GM12878 (cell line): ENCODE measurements around the gene TRIB2. TPM values are rescaled to one million over a fixed set of nuclear protein-coding genes. Genes with fewer than 3 reads are reported as not detected.

Experiments
- ATAC-seq: fragments of 200-7000 bp; cut with Tn5 transposase; 3 replicates; pipeline ENCODE4 v1.9.1; 2020; ENCODE audit warnings: mild to moderate bottlenecking, moderate library complexity
- BruUV-seq: library from RNA; stranded (reverse); fragments of 400-500 nt; replicated peaks from 2 replicates; lab custom pipeline; 2021; lab: Mats Ljungman, UMichigan
- CTCF ChIA-PET: fragments of 300-600 bp; sonication (Branson Sonifier 250); formaldehyde crosslinking; extraction: SDS; loops from one replicate; lab custom pipeline; 2021; ENCODE audit warnings: inconsistent platforms; lab: Yijun Ruan, JAX
- POLR2A ChIA-PET: fragments of 350-600 bp; formaldehyde crosslinking; extraction: SDS; loops from one replicate; lab custom pipeline; 2021; ENCODE audit warnings: inconsistent platforms; lab: Charles Lee
- RAD21 ChIA-PET: fragments of 300-600 bp; sonication (Branson Sonifier 250); formaldehyde crosslinking; loops from one replicate; lab custom pipeline; 2023; ENCODE audit warnings: antibody characterized with exemption; ENCODE audit not compliant: unreplicated experiment; lab: Charles Lee
- SMC1A ChIA-PET: fragments of 300-600 bp; sonication (Branson Sonifier 250); formaldehyde crosslinking; loops from one replicate; lab custom pipeline; 2023; ENCODE audit not compliant: unreplicated experiment, uncharacterized antibody; lab: Charles Lee
- DNase-seq: peaks from one replicate; pipeline ENCODE4 v3.0.0-alpha.2; 2011; ENCODE audit warnings: low read depth, low spot score
- FAIRE-seq: peaks from 3 replicates; lab custom pipeline; 2011; peaks lifted over from hg19 to GRCh38; lab: Jason Lieb, UNC
- H2AFZ ChIP-seq: 2 replicates; pipeline ENCODE4 v1.6.0; 2011; ENCODE audit warnings: low read depth, low read length, control low read depth; ENCODE audit not compliant: control insufficient read depth
- H3K27ac ChIP-seq: 2 replicates; pipeline ENCODE4 v1.5.1; 2011; ENCODE audit warnings: control low read depth; ENCODE audit not compliant: control insufficient read depth, insufficient read depth
- H3K27me3 ChIP-seq, 2 experiments: replicated peaks in 1 of 2; 2 replicates each; pipeline versions ENCODE4 v1.6.0 to v1.6.1; 2011; ENCODE audit warnings: low read length in 1 of 2; ENCODE audit not compliant: control insufficient read depth in 2 of 2, insufficient read depth in 2 of 2
- H3K36me3 ChIP-seq, 2 experiments: 2 replicates each; pipeline ENCODE4 v1.5.1; 2011; ENCODE audit warnings: low read length in 1 of 2; ENCODE audit not compliant: control insufficient read depth in 2 of 2, insufficient read depth in 2 of 2
- H3K4me1 ChIP-seq: 2 replicates; pipeline ENCODE4 v1.6.1; 2011; ENCODE audit warnings: mild to moderate bottlenecking, low read length, moderate library complexity, mixed read lengths; ENCODE audit not compliant: control insufficient read depth, insufficient read depth
- H3K4me2 ChIP-seq: 2 replicates; pipeline ENCODE4 v1.6.0; 2011; ENCODE audit warnings: control low read depth; ENCODE audit not compliant: control insufficient read depth, insufficient read depth
- H3K4me3 ChIP-seq: fragments of 200-600 bp; sonication (generic); 2 replicates; pipeline ENCODE4 v1.5.1; 2016
- H3K79me2 ChIP-seq: 2 replicates; pipeline ENCODE4 v1.6.0; 2011; ENCODE audit warnings: low read length; ENCODE audit not compliant: control insufficient read depth, insufficient read depth
- H3K9ac ChIP-seq: 2 replicates; pipeline ENCODE4 v1.8.0; 2011; ENCODE audit warnings: low read length, control low read depth, mixed read lengths; ENCODE audit not compliant: control insufficient read depth, insufficient read depth
- H3K9me3 ChIP-seq: replicated peaks from 3 replicates; pipeline ENCODE4 v1.5.1; 2011; ENCODE audit warnings: mild to moderate bottlenecking, low read length; ENCODE audit not compliant: control insufficient read depth, insufficient read depth
- H4K20me1 ChIP-seq: 2 replicates; pipeline ENCODE4 v1.6.0; 2011; ENCODE audit not compliant: control insufficient read depth, insufficient read depth
- POLR2AphosphoS2 ChIP-seq: IDR thresholded peaks from 2 replicates; pipeline ENCODE4 v1.6.1; 2011; ENCODE audit warnings: low read depth, mild to moderate bottlenecking, low read length, improper control_type of control experiment, moderate library complexity
- STAT3 ChIP-seq: IDR thresholded peaks from 2 replicates; pipeline ENCODE4 v1.6.1; 2011; ENCODE audit warnings: low read depth, low read length, improper control_type of control experiment
- WRNIP1 ChIP-seq: IDR thresholded peaks from 2 replicates; pipeline ENCODE4 v1.6.1; 2011; ENCODE audit warnings: low read depth, low read length, improper control_type of control experiment, borderline replicate concordance
- WGBS: methylation state at CpG from one replicate; pipeline ENCODE4 v1.1.6; 2016; ENCODE audit warnings: low lambda C conversion rate; ENCODE audit not compliant: insufficient replicate concordance, insufficient coverage; ENCODE audit errors: missing lambda C conversion rate; 5-methylcytosine and 5-hydroxymethylcytosine counted together
- in situ Hi-C: fragments of 300-500 bp; cut with MboI; formaldehyde crosslinking; loops from 9 replicates; pipeline ENCODE4 v1.14.3; 2018; ENCODE audit warnings: mixed read lengths
- intact Hi-C: fragments of 100-400 bp; cut with micrococcal nuclease; formaldehyde crosslinking; loops from one replicate; pipeline ENCODE4 v1.14.2; 2022; ENCODE audit not compliant: unreplicated experiment
- polyA plus RNA-seq, 11 experiments: library from polyadenylated mRNA; depleted of rRNA in 4 of 11; unstranded in 6 of 11; stranded (reverse) in 5 of 11; fragments of >200 nt; fragmentation: Nextera tagmentation in 4 of 11; fragmentation: Illumina TruSeq in 1 of 11; extraction: Ambion mirVana in 4 of 11; extraction: Trizol in 1 of 11; gene quantifications; 1 replicate in 1 of 11; 2 replicates in 10 of 11; pipeline versions ENCODE4 v1.2.1 to v1.2.3, GENCODE V29; 2011 to 2016; ENCODE audit warnings: inconsistent platforms in 2 of 11, missing spikeins in 2 of 11, low read depth in 1 of 11
- total RNA-seq, 4 experiments: library from RNA; depleted of rRNA in 3 of 4; stranded (reverse); fragments of >200 nt in 3 of 4; fragmentation: Illumina TruSeq in 1 of 4; extraction: Trizol in 1 of 4; gene quantifications; 2 replicates each; pipeline versions ENCODE4 v1.2.1 to v1.2.3, GENCODE V29; 2013 to 2021

TRIB2 gene
- total and polyA plus RNA-seq, 10 of the 15 experiments (the other 5 are each of a cell fraction or from before 2014, with no cell fraction given), result 1.6 to 9.2 (median 5.2) TPM

DNA sequence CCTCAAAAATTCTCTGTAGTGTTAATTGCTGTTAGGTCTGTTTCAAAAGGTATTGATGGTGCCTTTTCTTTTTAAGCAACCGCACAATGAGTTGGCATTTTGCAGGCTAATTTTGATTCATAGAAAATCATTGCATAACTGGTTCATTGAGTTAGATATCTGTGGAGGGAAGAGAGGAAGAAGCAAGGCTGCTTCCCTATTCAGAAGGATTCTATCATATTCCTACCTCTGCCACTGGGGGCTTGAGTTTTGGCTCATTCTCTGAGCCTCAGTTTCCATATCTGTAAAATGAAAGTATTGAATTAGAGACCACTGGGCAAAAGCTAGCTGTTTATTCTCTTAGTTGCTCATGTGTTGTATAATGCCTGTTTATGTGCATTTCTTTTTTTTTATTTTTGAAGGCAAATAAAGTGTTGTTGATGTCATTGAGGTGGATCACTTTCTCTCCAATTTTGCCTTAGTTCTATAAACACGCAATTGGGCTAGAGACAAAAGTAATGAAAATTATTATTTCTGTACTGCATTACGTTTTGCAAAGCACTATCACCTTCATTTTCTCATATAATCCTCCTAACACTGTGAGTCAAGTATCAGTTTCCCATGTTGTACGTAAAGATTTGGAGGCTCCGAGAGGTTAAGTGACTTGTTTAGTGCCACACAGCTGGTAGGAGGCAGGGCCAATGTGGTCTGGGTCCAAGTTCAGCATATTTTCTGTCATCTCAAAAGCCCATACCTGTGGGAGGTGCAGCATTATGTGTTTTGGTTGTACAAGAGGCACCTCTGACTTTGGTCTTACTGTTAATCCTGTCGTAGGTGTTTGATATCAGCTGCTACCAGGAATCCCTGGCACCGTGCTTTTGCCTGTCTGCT is 5.9 kb downstream of the TRIB2 start:
- DNase-seq (no peak), FAIRE-seq (no peak), ATAC-seq (no peak)
- H3K27ac ChIP-seq, result no peak overlapping the region
- H2AFZ ChIP-seq, result no peak overlapping the region
- H3K79me2 ChIP-seq, result no peaks in the 10 kb centered on the region
- H3K27me3 ChIP-seq, result peaks cover 0 to 17% of the 10 kb centered on the region in 2 experiments; a peak in 2 of 4 replicates
- ChIA-PET POLR2A (no interaction called here), SMC1A (interaction anchor here (1.2 kb wide), 1 partner anchor 12 kb away, joined by 4 read pairs; no protein-coding TSS in a partner anchor), CTCF (interaction anchor here (0.8 to 1.2 kb wide), 3 partner anchors 13 to 894 kb away, joined by 3 read pairs; no protein-coding TSS in a partner anchor), RAD21 (interaction anchor here (1.3 kb wide), 1 partner anchor 665 kb away, joined by 3 read pairs; no protein-coding TSS in a partner anchor)
- no peak for TF ChIP-seq POLR2AphosphoS2
- no peak for TF ChIP-seq STAT3
- TF ChIP-seq WRNIP1, result no peak
- 84% methylated on average over 7 of the region's 7 CpGs for WGBS
- H3K4me1 ChIP-seq, result peaks cover 8% of the 10 kb centered on the region
- BruUV-seq, result no TSS peak
- 0 out of 2 replicates have a peak, but pooled peaks cover 3% of the 10 kb centered on the region for H4K20me1 ChIP-seq
- no peaks in the 10 kb centered on the region for H3K9me3 ChIP-seq
- no peak overlapping the region for H3K9ac ChIP-seq
- in situ Hi-C loops, result no loop called here
- no peaks in the 10 kb centered on the region; a peak in 1 of 4 replicates for H3K36me3 ChIP-seq
- H3K4me2 ChIP-seq, result no peak overlapping the region
- H3K4me3 ChIP-seq, result no peak overlapping the region
- intact Hi-C loops, result loop anchor here (10.0 kb wide), 1 partner anchor 678 kb away; no protein-coding TSS in a partner anchor
